Measurements from ENCODE around the gene MIEN1. TPM values are rescaled to one million over a fixed set of nuclear protein-coding genes. Genes with fewer than 3 reads are reported as not detected.

MIEN1 gene
- total and polyA plus RNA-seq, 2 of the 13 experiments (the other 11 are each of a cell fraction or from before 2014, with no cell fraction given) = 40.6 to 56.6 TPM

DNA sequence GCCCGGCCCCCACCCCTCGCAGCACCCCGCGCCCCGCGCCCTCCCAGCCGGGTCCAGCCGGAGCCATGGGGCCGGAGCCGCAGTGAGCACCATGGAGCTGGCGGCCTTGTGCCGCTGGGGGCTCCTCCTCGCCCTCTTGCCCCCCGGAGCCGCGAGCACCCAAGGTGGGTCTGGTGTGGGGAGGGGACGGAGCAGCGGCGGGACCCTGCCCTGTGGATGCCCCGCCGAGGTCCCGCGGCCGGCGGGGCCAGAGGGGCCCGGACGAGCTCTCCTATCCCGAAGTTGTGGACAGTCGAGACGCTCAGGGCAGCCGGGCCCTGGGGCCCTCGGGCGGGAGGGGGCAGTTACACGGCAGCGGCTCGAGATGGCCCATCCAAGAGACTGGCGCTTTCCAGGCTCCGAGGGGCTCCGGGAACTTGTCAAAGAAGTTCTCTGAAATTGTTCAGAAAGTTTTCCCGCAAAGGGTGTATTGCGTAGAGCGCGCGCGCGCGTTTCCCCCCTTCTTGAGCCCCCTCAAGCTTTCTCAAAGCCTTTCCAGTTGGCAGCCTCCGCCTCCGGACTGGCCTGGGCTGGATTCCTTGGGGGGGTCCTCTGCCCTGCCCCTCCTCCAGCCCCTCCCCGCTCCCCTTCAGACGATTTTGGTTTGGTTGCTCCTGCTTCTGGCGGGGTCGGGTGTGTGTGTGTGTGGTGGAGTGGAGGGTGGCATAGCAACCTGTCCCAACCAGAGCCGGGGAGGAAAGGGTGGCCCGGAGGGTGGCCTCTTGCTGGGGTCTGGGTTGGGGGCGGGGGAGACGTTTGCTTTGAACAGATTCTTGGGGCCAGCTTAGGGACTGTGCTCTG is 30.0 kb downstream of the MIEN1 start (continued):
- TF ChIP-seq, protein P1, sequence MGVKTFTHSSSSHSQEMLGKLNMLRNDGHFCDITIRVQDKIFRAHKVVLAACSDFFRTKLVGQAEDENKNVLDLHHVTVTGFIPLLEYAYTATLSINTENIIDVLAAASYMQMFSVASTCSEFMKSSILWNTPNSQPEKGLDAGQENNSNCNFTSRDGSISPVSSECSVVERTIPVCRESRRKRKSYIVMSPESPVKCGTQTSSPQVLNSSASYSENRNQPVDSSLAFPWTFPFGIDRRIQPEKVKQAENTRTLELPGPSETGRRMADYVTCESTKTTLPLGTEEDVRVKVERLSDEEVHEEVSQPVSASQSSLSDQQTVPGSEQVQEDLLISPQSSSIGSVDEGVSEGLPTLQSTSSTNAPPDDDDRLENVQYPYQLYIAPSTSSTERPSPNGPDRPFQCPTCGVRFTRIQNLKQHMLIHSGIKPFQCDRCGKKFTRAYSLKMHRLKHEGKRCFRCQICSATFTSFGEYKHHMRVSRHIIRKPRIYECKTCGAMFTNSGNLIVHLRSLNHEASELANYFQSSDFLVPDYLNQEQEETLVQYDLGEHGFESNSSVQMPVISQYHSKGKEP (CRISPR knock-in tag; IDR thresholded peaks at IDR 0.05) = 0 out of 2 replicates have a peak, but pooled peaks have one; percentile 17
- TF ChIP-seq TCF12 (IDR thresholded peaks at IDR 0.05) (no peak), TCF12 (CRISPR knock-in tag; IDR thresholded peaks at IDR 0.05) (peak; percentile 67), ZNF235 (CRISPR knock-in tag; IDR thresholded peaks at IDR 0.05; ENCODE audit: borderline replicate concordance) (0 out of 2 replicates have a peak, but pooled peaks have one; percentile 29), ZNF530 (CRISPR knock-in tag; IDR thresholded peaks at IDR 0.05; ENCODE audit: low read depth) (no peak), HNF4A (CRISPR knock-in tag; IDR thresholded peaks at IDR 0.05) (0 out of 2 replicates have a peak, but pooled peaks have one; percentile 4), AGO2 (optimal IDR thresholded peaks at IDR 0.05; ENCODE audit: low read depth, low read length) (peak; percentile 94), SOX13 (IDR thresholded peaks at IDR 0.05) (no peak), SOX13 (CRISPR knock-in tag; conservative IDR thresholded peaks at IDR 0.05 in 1 of 2, IDR thresholded peaks at IDR 0.05 in 1 of 2) (no peak), KLF11 (CRISPR knock-in tag; IDR thresholded peaks at IDR 0.05) (no peak), ZNF546 (CRISPR knock-in tag; conservative IDR thresholded peaks at IDR 0.05) (peak; percentile 69; the same call in 1 of the 2 replicates), ZNF883 (CRISPR knock-in tag; IDR thresholded peaks at IDR 0.05; ENCODE audit: not compliant biosample characterization) (peak; percentile 55), AHR (CRISPR knock-in tag; IDR thresholded peaks at IDR 0.05) (0 out of 2 replicates have a peak, but pooled peaks have one; percentile 2), PHF21A (CRISPR knock-in tag; IDR thresholded peaks at IDR 0.05) (no peak; the same call in 1 of the 2 replicates), ZNF260 (CRISPR knock-in tag; IDR thresholded peaks at IDR 0.05; ENCODE audit: borderline replicate concordance, low read depth) (no peak), SP4 (CRISPR knock-in tag; IDR thresholded peaks at IDR 0.05) (0 out of 2 replicates have a peak, but pooled peaks have one; percentile 13)
- TF ChIP-seq, protein P2, sequence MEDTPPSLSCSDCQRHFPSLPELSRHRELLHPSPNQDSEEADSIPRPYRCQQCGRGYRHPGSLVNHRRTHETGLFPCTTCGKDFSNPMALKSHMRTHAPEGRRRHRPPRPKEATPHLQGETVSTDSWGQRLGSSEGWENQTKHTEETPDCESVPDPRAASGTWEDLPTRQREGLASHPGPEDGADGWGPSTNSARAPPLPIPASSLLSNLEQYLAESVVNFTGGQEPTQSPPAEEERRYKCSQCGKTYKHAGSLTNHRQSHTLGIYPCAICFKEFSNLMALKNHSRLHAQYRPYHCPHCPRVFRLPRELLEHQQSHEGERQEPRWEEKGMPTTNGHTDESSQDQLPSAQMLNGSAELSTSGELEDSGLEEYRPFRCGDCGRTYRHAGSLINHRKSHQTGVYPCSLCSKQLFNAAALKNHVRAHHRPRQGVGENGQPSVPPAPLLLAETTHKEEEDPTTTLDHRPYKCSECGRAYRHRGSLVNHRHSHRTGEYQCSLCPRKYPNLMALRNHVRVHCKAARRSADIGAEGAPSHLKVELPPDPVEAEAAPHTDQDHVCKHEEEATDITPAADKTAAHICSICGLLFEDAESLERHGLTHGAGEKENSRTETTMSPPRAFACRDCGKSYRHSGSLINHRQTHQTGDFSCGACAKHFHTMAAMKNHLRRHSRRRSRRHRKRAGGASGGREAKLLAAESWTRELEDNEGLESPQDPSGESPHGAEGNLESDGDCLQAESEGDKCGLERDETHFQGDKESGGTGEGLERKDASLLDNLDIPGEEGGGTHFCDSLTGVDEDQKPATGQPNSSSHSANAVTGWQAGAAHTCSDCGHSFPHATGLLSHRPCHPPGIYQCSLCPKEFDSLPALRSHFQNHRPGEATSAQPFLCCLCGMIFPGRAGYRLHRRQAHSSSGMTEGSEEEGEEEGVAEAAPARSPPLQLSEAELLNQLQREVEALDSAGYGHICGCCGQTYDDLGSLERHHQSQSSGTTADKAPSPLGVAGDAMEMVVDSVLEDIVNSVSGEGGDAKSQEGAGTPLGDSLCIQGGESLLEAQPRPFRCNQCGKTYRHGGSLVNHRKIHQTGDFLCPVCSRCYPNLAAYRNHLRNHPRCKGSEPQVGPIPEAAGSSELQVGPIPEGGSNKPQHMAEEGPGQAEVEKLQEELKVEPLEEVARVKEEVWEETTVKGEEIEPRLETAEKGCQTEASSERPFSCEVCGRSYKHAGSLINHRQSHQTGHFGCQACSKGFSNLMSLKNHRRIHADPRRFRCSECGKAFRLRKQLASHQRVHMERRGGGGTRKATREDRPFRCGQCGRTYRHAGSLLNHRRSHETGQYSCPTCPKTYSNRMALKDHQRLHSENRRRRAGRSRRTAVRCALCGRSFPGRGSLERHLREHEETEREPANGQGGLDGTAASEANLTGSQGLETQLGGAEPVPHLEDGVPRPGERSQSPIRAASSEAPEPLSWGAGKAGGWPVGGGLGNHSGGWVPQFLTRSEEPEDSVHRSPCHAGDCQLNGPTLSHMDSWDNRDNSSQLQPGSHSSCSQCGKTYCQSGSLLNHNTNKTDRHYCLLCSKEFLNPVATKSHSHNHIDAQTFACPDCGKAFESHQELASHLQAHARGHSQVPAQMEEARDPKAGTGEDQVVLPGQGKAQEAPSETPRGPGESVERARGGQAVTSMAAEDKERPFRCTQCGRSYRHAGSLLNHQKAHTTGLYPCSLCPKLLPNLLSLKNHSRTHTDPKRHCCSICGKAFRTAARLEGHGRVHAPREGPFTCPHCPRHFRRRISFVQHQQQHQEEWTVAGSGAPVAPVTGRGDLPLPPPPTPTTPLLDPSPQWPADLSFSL (CRISPR knock-in tag; IDR thresholded peaks at IDR 0.05) = peak; percentile 22; the same call in 1 of the 2 replicates
- TF ChIP-seq, protein P3, sequence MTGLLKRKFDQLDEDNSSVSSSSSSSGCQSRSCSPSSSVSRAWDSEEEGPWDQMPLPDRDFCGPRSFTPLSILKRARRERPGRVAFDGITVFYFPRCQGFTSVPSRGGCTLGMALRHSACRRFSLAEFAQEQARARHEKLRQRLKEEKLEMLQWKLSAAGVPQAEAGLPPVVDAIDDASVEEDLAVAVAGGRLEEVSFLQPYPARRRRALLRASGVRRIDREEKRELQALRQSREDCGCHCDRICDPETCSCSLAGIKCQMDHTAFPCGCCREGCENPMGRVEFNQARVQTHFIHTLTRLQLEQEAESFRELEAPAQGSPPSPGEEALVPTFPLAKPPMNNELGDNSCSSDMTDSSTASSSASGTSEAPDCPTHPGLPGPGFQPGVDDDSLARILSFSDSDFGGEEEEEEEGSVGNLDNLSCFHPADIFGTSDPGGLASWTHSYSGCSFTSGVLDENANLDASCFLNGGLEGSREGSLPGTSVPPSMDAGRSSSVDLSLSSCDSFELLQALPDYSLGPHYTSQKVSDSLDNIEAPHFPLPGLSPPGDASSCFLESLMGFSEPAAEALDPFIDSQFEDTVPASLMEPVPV (CRISPR knock-in tag; IDR thresholded peaks at IDR 0.05) = 0 out of 2 replicates have a peak, but pooled peaks have one; percentile 26
- TF ChIP-seq, protein P4, sequence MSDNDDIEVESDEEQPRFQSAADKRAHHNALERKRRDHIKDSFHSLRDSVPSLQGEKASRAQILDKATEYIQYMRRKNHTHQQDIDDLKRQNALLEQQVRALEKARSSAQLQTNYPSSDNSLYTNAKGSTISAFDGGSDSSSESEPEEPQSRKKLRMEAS (IDR thresholded peaks at IDR 0.05) = peak; percentile 22; the same call in 1 of the 2 replicates

Data from HepG2 (cell line).